HG03097 (cell line): Measurements from ENCODE around the gene RPS29.

Source experiments
- ATAC-seq: cut with Tn5 transposase; IDR thresholded peaks from one replicate; pipeline ENCODE4 v1.9.1; 2021; ENCODE audit not compliant: unreplicated experiment, low FRiP score

The RPS29 gene

DNA sequence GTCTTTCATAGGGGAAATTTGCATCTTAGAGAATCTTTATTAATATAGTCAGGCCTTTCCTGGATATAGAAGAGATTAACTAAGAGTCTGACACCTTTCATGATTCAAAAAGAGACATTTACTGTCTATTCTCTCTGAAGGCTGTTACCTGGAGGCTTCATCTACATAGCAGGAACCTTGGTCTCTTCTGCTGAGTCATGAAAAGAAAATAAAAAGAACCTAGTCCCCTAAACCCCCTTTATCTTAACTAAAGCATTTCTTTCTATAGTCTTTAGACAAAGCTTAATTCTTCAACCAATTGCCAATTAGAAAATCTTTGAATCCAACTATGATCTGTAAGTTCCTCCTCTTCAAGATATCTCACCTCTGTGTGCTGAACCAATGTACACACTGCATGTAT lies 33.1 kb downstream of the RPS29 start:
- ATAC-seq: no peak

DNA sequence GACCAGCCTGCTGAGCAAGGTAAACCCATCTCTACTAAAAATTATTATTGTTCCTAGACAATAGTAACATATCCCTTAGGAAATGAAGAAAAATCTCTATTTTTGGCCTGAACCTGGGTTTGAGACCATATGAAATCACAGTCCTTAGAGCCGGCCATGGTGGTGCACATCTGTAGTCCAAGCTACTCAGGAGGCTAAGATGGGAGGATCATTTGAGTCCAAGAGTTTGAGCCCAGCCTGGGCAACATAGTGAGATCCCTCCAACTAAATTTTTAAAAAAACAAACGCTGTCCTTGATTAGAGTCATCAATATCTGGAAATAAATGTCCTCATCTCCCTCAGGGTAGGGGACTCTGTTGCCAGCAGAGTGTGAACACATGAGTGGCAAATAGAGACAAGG lies 34.6 kb downstream of the RPS29 start:
- no peak for ATAC-seq

DNA sequence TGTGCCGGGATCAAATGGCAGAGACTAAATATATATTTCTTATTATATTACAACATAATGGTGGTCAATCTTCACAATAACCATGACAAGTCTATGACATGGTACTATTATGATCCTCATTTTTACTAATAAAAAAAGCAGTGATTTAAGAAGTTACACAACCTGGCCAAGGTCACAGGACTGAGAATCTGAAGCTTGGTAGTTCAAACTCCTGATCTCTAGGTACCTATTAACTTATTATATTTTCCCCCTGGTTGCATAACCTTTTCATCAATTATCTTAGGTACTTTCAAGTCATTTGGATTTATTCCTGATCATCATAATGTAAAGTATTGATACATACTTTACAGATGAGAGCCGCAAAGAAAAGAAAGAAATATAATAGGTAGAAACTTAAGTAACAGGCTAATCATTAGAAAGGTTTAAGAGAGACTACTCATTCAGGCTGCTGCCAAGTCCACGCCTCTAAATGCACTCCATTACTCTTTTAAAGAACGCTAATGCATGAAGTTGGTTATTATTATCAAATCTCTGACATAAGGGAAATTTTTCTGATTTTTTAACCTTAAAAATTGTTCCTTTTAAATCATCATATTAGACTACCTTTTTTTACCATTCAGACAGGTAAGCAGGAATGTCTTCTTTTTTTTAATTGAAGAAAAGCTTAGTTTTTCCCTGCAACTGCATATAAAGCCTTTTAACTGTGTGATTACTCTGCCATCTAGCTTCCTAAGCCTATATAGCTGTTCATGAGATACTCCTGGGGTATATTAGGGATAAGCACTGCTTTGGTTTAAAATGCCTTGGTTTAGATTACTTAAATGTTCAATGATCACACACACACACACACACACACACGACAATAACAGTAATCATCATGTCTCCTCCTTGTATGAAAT lies 35.6 kb downstream of the RPS29 start:
- no peak for ATAC-seq

DNA sequence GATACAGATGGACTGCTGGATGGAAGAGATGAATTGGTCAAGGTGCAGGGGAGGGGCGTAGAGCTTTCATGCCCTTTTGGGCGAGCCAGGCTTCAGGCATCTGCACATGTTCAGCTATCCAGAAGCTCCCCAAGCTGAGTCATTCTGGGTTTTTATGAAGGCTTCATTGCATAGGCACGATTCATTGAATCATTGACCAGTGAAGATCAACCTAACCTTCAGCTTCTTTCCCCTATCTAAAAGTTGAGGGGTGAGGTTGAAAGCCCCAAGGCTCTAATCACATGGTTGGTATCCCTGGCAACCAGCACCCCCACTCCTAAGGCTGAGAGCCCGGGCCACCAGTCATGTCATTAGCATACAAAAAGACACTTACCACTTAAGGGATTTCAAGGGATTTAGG lies 36.3 kb downstream of the RPS29 start:
- no peak for ATAC-seq

DNA sequence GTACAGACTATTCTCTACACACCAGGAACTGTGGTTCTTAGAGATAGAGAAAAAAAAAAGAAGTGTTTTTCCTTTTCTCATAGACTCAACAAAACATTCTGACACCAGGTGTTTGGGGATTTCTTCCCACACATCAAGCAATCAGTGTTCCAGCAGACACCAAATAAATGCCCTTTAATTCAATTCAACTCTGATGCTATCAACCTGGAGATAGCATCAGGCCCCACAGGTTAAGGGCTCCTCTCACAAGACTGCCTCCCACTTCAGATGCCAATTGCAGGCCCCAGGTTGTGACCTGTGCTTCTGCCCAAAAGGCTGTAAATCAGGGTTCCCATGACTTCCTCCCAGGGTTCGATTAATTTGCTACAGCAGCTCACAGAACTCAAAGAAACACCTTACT lies 36.7 kb downstream of the RPS29 start:
- ATAC-seq: no peak

DNA sequence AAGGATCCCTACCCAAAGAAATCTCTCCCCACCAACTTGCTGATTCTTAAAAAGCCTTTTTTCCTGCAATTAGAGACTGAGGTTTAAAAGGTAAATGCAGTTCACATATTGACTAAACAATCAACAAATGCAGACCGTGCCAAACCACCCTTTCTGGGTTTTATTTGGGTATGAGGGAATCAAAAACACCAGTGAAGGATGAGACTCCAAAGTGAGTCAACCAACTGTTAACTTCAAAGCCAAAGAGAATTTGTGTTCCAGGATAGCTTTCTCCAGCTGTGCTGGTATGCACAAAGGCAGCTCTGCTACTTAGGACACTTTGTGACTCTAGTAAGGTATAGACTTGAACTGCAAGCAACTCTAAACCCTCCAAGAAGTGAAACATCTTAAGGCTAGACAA lies 39.4 kb downstream of the RPS29 start:
- ATAC-seq: no peak

DNA sequence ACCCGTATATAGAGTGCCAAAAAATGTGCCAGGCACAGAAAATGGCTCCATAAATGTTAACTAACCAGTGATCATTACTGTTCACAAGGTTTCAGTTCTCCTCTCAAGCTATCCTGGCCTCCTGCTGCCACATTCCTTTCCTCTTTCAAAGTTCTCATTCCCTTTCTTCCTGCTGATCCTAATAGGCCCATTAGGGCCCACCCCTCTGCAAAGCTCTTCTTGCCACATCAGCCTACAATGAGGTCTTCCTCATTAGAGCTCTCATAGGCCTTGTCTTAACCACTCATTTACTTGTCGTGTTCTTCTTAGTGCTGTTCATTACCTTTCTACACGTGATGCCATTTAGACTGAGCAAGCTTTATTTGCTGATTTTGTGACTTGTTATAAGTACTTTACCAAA lies 40.5 kb downstream of the RPS29 start:
- ATAC-seq: no peak

DNA sequence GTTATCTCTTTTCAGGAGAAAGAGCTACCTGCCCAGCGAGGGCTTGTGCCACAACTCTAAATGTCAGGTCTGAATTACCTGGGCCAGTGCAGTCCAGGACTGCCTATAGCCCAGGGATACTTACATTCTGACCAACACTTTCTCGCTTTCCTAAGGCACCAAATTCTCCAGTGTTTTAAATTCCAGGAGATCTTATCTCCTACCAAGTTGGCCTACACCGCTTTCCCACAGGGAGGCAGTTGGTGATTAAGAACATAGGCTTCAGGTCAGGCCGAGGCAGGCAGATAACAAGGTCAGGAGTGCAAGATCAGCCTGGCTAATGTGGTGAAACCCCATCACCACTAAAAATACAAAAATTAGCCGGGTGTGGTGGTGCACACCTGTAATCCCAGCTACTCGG lies 41.1 kb downstream of the RPS29 start:
- no peak for ATAC-seq

DNA sequence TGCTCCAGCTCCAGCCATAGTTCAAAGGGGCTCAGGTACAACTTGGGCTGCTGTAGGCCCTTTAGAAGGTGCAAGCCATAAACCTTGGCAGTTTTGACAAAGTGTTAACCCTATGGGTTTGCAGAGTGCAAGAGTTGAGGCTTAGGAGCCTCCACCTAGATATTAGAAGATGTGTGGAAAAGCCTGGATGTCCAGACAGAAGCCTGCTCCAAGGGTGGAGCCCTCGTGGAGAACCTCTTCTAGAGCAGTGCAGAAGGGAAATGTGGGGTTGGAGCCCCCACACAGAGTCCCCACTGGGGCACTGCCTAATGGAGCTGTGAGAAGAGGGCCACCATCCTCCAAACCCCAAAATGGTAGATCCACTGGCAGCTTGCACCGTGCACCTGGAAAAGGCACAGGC lies 45.1 kb downstream of the RPS29 start:
- no peak for ATAC-seq

DNA sequence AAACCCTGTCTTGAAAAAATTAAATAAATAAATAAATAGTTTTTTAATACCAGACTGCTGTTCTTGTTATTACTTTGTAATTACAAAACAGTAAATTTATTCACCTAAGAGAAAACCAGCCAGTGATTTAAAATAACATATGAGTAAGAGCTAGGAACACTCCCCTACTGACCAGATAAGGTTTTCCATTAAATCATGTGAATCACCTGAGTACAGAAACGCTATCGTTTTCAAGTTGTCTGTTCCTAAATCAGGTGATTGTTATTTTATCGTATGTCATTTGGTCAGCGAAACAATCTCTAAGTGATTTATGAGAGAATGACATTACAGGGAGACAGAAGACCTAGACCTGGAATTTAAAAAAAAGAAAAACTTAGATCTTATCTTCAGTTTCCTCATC lies 47.3 kb downstream of the RPS29 start:
- ATAC-seq: no peak
